HCT116 (cell line): Measurements from ENCODE around the gene BBLN. TPM values are rescaled to one million over a fixed set of nuclear protein-coding genes. Genes with fewer than 3 reads are reported as not detected.

Experiments
- ATAC-seq: fragments of 200-7000 bp; cut with Tn5 transposase; 2 replicates; pipeline ENCODE4 v1.9.1; 2020; ENCODE audit warnings: mild to moderate bottlenecking, moderate library complexity
- BruUV-seq: library from RNA; stranded (reverse); fragments of 400-500 nt; replicated peaks from 2 replicates; lab custom pipeline; 2021; lab: Mats Ljungman, UMichigan
- CTCF ChIA-PET: fragments of 300-600 bp; sonication (Branson Sonifier 250); formaldehyde crosslinking; loops from one replicate; lab custom pipeline; 2021; ENCODE audit warnings: antibody characterized with exemption; lab: Charles Lee
- POLR2A ChIA-PET: fragments of 300-600, 350-600 bp; sonication (Branson Sonifier 250); formaldehyde crosslinking; loops from one replicate; lab custom pipeline; 2021; ENCODE audit warnings: antibody characterized with exemption; lab: Charles Lee
- RAD21 ChIA-PET, 2 experiments: fragments of 300-600 bp; sonication (Branson Sonifier 250); formaldehyde crosslinking; loops; one replicate each; lab custom pipeline; 2023; ENCODE audit warnings: low total read pairs in 2 of 2; ENCODE audit not compliant: uncharacterized antibody in 2 of 2, unreplicated experiment in 2 of 2, low non-redundant PET in 1 of 2; lab: Charles Lee
- DNase-seq: peaks from one replicate; pipeline ENCODE4 v3.0.0-alpha.2; 2010; ENCODE audit warnings: low read depth, low spot score
- H2AFZ ChIP-seq: fragments of 200-600 bp; shearing (Covaris generic), sonication (generic); 2 replicates; pipeline ENCODE4 v1.6.1; 2017; ENCODE audit warnings: low read depth, mixed run types, mixed read lengths, antibody characterized with exemption, low read length; ENCODE audit not compliant: poor library complexity, severe bottlenecking
- H3K27ac ChIP-seq: 2 replicates; pipeline ENCODE4 v1.5.1; 2012; ENCODE audit warnings: low read depth, low read length
- H3K27me3 ChIP-seq: fragments of 200-600 bp; sonication (generic); 2 replicates; pipeline ENCODE4 v1.6.1; 2016; ENCODE audit warnings: mixed run types, low read length, mixed read lengths; ENCODE audit not compliant: insufficient read depth
- H3K36me3 ChIP-seq, 2 experiments: fragments of 200-500 bp in 1 of 2; fragments of 200-600 bp in 1 of 2; sonication (Bioruptor generic) in 1 of 2; sonication (generic) in 1 of 2; 2 replicates each; pipeline versions ENCODE4 v1.5.1 to v1.6.1; 2014 to 2016; ENCODE audit warnings: low read length in 2 of 2, inconsistent platforms in 1 of 2, mixed read lengths in 1 of 2, mixed run types in 1 of 2; ENCODE audit not compliant: insufficient read depth in 2 of 2, control insufficient read depth in 1 of 2
- H3K4me1 ChIP-seq, 2 experiments: fragments of 200-600 bp in 1 of 2; sonication (generic) in 1 of 2; 2 replicates each; pipeline versions ENCODE4 v1.5.1 to v1.6.1; 2012 to 2017; ENCODE audit warnings: low read length in 2 of 2, inconsistent platforms in 1 of 2, mild to moderate bottlenecking in 1 of 2, mixed read lengths in 1 of 2, mixed run types in 1 of 2, moderate library complexity in 1 of 2; ENCODE audit not compliant: insufficient read depth in 2 of 2, control insufficient read depth in 1 of 2
- H3K4me2 ChIP-seq: fragments of 200-600 bp; sonication (generic); 2 replicates; pipeline ENCODE4 v1.6.1; 2017; ENCODE audit warnings: mixed run types, low read length, mixed read lengths
- H3K4me3 ChIP-seq, 2 experiments: fragments of 200-600 bp in 1 of 2; sonication (generic) in 1 of 2; replicated peaks in 1 of 2; 2 replicates each; pipeline ENCODE4 v1.5.1; 2011 to 2016; ENCODE audit warnings: low read length in 2 of 2, control low read depth in 1 of 2, low read depth in 1 of 2, mild to moderate bottlenecking in 1 of 2, mixed read lengths in 1 of 2, mixed run types in 1 of 2
- H3K79me2 ChIP-seq: fragments of 200-600 bp; sonication (generic); 2 replicates; pipeline ENCODE4 v1.6.1; 2017; ENCODE audit warnings: mild to moderate bottlenecking, mixed run types, low read length, moderate library complexity, mixed read lengths; ENCODE audit not compliant: insufficient read depth
- H3K9ac ChIP-seq: fragments of 200-600 bp; sonication (generic); 2 replicates; pipeline ENCODE4 v1.6.1; 2016; ENCODE audit warnings: low read length, mixed read lengths
- H3K9me2 ChIP-seq: fragments of 200-600 bp; sonication (generic), shearing (Covaris generic); 2 replicates; pipeline ENCODE4 v1.6.1; 2017; ENCODE audit warnings: mixed run types, mild to moderate bottlenecking, moderate library complexity; ENCODE audit not compliant: insufficient read depth
- H3K9me3 ChIP-seq, 2 experiments: fragments of 200-500 bp in 1 of 2; fragments of 200-600 bp in 1 of 2; sonication (Bioruptor generic) in 1 of 2; sonication (generic) in 1 of 2; 2 replicates each; pipeline ENCODE4 v1.6.1; 2014 to 2017; ENCODE audit warnings: low read length in 2 of 2, mixed read lengths in 2 of 2, inconsistent platforms in 1 of 2, low read depth in 1 of 2, mild to moderate bottlenecking in 1 of 2, mixed run types in 1 of 2, moderate library complexity in 1 of 2; ENCODE audit not compliant: control insufficient read depth in 1 of 2, insufficient read depth in 1 of 2
- H4K20me1 ChIP-seq: fragments of 200-600 bp; sonication (generic), shearing (Covaris generic); 2 replicates; pipeline ENCODE4 v1.6.1; 2017; ENCODE audit warnings: mixed run types, mild to moderate bottlenecking, moderate library complexity; ENCODE audit not compliant: insufficient read depth
- CBX3 ChIP-seq: IDR thresholded peaks from 2 replicates; pipeline ENCODE4 v1.6.1; 2012; ENCODE audit warnings: low read depth
- EGR1 ChIP-seq: IDR thresholded peaks from 2 replicates; pipeline ENCODE4 v1.6.1; 2012; ENCODE audit warnings: low read depth
- ELF1 ChIP-seq: IDR thresholded peaks from 2 replicates; pipeline ENCODE4 v1.6.1; 2012; ENCODE audit warnings: low read depth, borderline replicate concordance
- MAX ChIP-seq: IDR thresholded peaks from 2 replicates; pipeline ENCODE4 v1.6.1; 2012
- POLR2AphosphoS5 ChIP-seq: IDR thresholded peaks from 2 replicates; pipeline ENCODE4 v1.6.1; 2011; ENCODE audit warnings: mild to moderate bottlenecking, low read depth, low read length, moderate library complexity
- TCF7L2 ChIP-seq: IDR thresholded peaks from 2 replicates; pipeline ENCODE4 v1.7.0; 2011; ENCODE audit warnings: borderline replicate concordance, inconsistent platforms; ENCODE audit not compliant: insufficient read depth, insufficient read length; ENCODE audit errors: extremely low read depth
- intact Hi-C: fragments of 100-400 bp; cut with micrococcal nuclease; formaldehyde crosslinking; loops from 2 replicates; pipeline ENCODE4 v1.10.0; 2022
- total RNA-seq: library from RNA; stranded (reverse); gene quantifications from one replicate; pipeline ENCODE4 v1.2.1, GENCODE V29; 2021; ENCODE audit not compliant: unreplicated experiment

BBLN gene
- total RNA-seq, 1 experiment from 2014 or later = 119 TPM

DNA sequence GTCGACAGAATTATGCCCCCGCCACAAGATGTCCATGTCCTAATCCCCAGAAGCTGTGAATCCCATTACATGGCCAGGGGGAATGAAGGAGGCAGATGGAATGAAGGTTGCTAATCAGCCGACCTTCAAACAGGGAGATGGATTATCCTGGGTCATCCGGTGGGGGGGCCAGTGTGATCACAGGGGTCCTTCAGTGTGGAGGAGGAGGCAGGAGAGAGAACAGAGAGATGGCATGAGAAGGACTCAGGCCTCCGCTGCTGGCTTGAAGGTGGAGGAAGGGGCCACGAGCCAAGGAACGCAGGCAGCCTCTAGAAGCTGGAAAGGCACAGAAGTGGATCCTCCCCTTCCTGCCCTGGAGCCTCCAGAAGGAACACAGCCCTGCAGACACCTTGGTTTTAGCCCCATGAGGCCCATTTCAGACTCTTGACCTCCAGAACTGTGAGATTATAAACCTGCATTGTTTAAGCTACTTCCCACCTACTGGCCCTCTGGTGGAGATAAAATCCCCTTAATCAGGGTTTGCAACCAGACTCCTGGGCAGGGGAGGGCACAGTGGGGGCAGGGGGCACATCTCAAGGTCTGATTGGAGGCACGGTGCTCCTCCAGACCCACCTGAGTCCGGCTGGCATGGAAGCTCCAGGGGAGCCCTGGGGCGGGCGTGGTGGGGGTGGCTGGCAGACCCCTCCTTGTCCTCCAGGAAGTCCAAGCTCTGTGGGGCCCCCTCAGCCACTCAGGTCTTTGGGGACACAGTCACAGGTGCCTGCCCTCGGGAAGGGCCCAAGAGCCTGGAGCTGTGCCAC, 46.3 kb upstream of the BBLN start:
- Histone ChIP-seq H3K4me1 (peaks cover 3 to 4% of the 10 kb centered on the region in 2 experiments; a peak in 3 of 4 replicates), H3K9me3 (no peaks in the 10 kb centered on the region), H3K4me2 (no peak overlapping the region), H3K27ac (no peak overlapping the region), H3K27me3 (no peaks in the 10 kb centered on the region), H3K4me3 (no peak overlapping the region), H3K9ac (no peak overlapping the region), H3K79me2 (no peaks in the 10 kb centered on the region), H4K20me1 (no peaks in the 10 kb centered on the region), H2AFZ (no peak overlapping the region), H3K9me2 (no peaks in the 10 kb centered on the region), H3K36me3 (peaks cover 0 to 6% of the 10 kb centered on the region in 2 experiments; a peak in 1 of 4 replicates)
- ChIA-PET POLR2A (interaction anchor here (1.2 kb wide), 1 partner anchor 19 kb away, joined by 3 read pairs; no protein-coding TSS in a partner anchor), RAD21 (no interaction called here), CTCF (interaction anchor here (0.9 to 1.4 kb wide), 2 partner anchors 12 to 16 kb away, joined by 3 to 4 read pairs; no protein-coding TSS in a partner anchor)
- no TSS peak for BruUV-seq
- TF ChIP-seq MAX = no peak
- TF ChIP-seq CBX3 = no peak
- no peak for TF ChIP-seq POLR2AphosphoS5
- no peak for TF ChIP-seq TCF7L2
- TF ChIP-seq EGR1 = no peak
- TF ChIP-seq ELF1 = no peak
- ATAC-seq (no peak), DNase-seq (no peak)
- intact Hi-C loops = no loop called here
